Measurements from ENCODE around the gene TRIM56. TPM values are rescaled to one million over a fixed set of nuclear protein-coding genes. Genes with fewer than 3 reads are reported as not detected.

The TRIM56 gene
- 7.1 and 8.1 TPM in 2 replicates for total RNA-seq (2016; rRNA removed; fragmentation: Illumina TruSeq; extraction: Trizol)
- 0.51 and 0.88 TPM in 2 replicates for total RNA-seq (2016; cell fraction: cytosol; rRNA removed; fragmentation: Illumina TruSeq; extraction: Trizol; ENCODE audit: low read depth)
- total RNA-seq (2016; cell fraction: insoluble cytoplasmic fraction; rRNA removed; fragmentation: Illumina TruSeq; extraction: Trizol), result 7.1 and 7.5 TPM in 2 replicates
- 2.1 and 2.7 TPM in 2 replicates for total RNA-seq (2016; cell fraction: membrane; rRNA removed; fragmentation: Illumina TruSeq; extraction: Trizol)
- 5.7 and 8.6 TPM in 2 replicates for total RNA-seq (2016; cell fraction: nucleus; rRNA removed; fragmentation: Illumina TruSeq; extraction: Trizol)
- 3.0 and 3.2 TPM in 2 replicates for polyA plus RNA-seq (2011; rRNA removed)
- 1.3 and 1.8 TPM in 2 replicates for polyA plus RNA-seq (2011; cell fraction: cytosol; rRNA removed)
- polyA plus RNA-seq (2011; cell fraction: nucleus; rRNA removed), result 10.1 and 11.0 TPM in 2 replicates
- 9.5 and 9.7 TPM in 2 replicates for polyA plus RNA-seq (2012)
- 0.27 and 0.32 TPM in 2 replicates for polyA plus RNA-seq (2016; cell fraction: cytosol; fragmentation: Illumina TruSeq; extraction: Trizol; ENCODE audit: low read depth)
- polyA plus RNA-seq (2016; cell fraction: insoluble cytoplasmic fraction; fragmentation: Illumina TruSeq; extraction: Trizol; ENCODE audit: low read depth), result 2.6 and 3.8 TPM in 2 replicates
- 0.63 and 0.71 TPM in 2 replicates for polyA plus RNA-seq (2016; cell fraction: membrane; fragmentation: Illumina TruSeq; extraction: Trizol; ENCODE audit: low read depth)
- 10.0 and 15.0 TPM in 2 replicates for polyA plus RNA-seq (2016; cell fraction: nucleus; fragmentation: Illumina TruSeq; extraction: Trizol; ENCODE audit: insufficient read depth, low read depth)
- 14.7 and 16.6 TPM in 2 replicates for polyA minus RNA-seq (2011; rRNA and poly(A)+ RNA removed; ENCODE audit: low replicate concordance)
- 3.3 and 5.4 TPM in 2 replicates for polyA minus RNA-seq (2011; cell fraction: cytosol; rRNA and poly(A)+ RNA removed)
- 8.6 and 9.3 TPM in 2 replicates for polyA minus RNA-seq (2011; cell fraction: nucleus; rRNA and poly(A)+ RNA removed)
- Bru-seq, nascent RNA, result percentile 82 among the genes with signal in this experiment
- BruChase-seq, experiment 1, labeled RNA remaining after a 6-hour chase, result percentile 88 among the genes with signal in this experiment
- BruChase-seq, experiment 2, labeled RNA remaining after a 2-hour chase, result percentile 88 among the genes with signal in this experiment
- long read RNA-seq, experiment 1, full-length matches to known transcripts, result 2 of 5 reads
- long read RNA-seq, experiment 1, partial matches to known transcripts, result 0 of 5 reads
- long read RNA-seq, experiment 1, other reads (novel, unspliced or antisense), result 3 of 5 reads
- long read RNA-seq, experiment 2, full-length matches to known transcripts, result 1 of 30 reads
- long read RNA-seq, experiment 2, partial matches to known transcripts, result 0 of 30 reads
- long read RNA-seq, experiment 2, other reads (novel, unspliced or antisense), result 29 of 30 reads

- FAIRE-seq (peak; percentile 77), DNase-seq (ENCODE audit: low spot score) (peak; percentile 79), ATAC-seq (peak; percentile 98)
- Histone ChIP-seq H2AFZ (ENCODE audit: low read length) (no peak within 1 kb of the TSS), H4K20me1 (ENCODE audit: insufficient read depth, low read length) (no peaks in the 10 kb centered on the region), H3K36me3 (replicated peaks in 1 of 2; ENCODE audit: control insufficient read depth in 1 of 2, insufficient read depth in 2 of 2, low read length in 2 of 2) (peaks cover 7 to 27% of the 10 kb centered on the region in 2 experiments; a peak in 3 of 5 replicates), H3K4me1 (ENCODE audit: insufficient read depth, low read length) (peaks cover 36% of the 10 kb centered on the region), H3K4me2 (ENCODE audit: low read depth, low read length) (peak within 1 kb of the TSS; percentile 85), H3K79me2 (ENCODE audit: insufficient read depth, low read length) (peaks cover 12% of the 10 kb centered on the region), H3K4me3 (replicated peaks in 1 of 3; ENCODE audit: insufficient read depth in 1 of 3, low read depth in 2 of 3, low read length in 3 of 3) (peak within 1 kb of the TSS; percentile 71 to 93 (median 93)), H3K27ac (ENCODE audit: extremely low read length, insufficient read depth, low read length) (peak within 1 kb of the TSS; percentile 86), H3K27me3 (ENCODE audit: control insufficient read depth in 1 of 2, insufficient read depth in 2 of 2, low read length in 2 of 2) (peaks cover 0 to 2% of the 10 kb centered on the region in 2 experiments; a peak in 1 of 5 replicates), H3K9ac (ENCODE audit: insufficient read depth, low read depth, low read length) (peak within 1 kb of the TSS; percentile 94), H3K9me3 (ENCODE audit: low read length) (no peaks in the 10 kb centered on the region)
- in situ Hi-C loops (cut with HindIII; ENCODE audit: extremely low pct_ligation_motif_present, low pct_unique_long_range_greater_than_20kb), result no loop called here
- intact Hi-C loops (cut with micrococcal nuclease; ENCODE audit: unreplicated experiment), result no loop called here
- CTCF ChIA-PET (ENCODE audit: low intra/inter-chr PET ratio, low total read pairs), result interaction anchor here (0.6 kb wide), 1 partner anchor 53 kb away, joined by 3 read pairs; no protein-coding TSS in a partner anchor
- 1% methylated on average over 22 of the region's 26 CpGs for WGBS (ENCODE audit: low lambda C conversion rate)
- BruUV-seq (replicated peaks), result no TSS peak
- POLR2A ChIA-PET, result interaction anchor here (0.8 to 1.9 kb wide), 11 partner anchors 9 to 380 kb away, joined by 3 to 30 read pairs (median 5); partner anchors contain the start of genes PLOD3, POP7, SERPINE1 and SRRT
- TF ChIP-seq CEBPG (CRISPR knock-in tag; IDR thresholded peaks at IDR 0.05), result peak; percentile 79
- TF ChIP-seq RFXAP (CRISPR knock-in tag; IDR thresholded peaks at IDR 0.05; ENCODE audit: borderline replicate concordance), result no peak; the same call in 1 of the 2 replicates
- TF ChIP-seq ZNF790 (CRISPR knock-in tag; IDR thresholded peaks at IDR 0.05; ENCODE audit: borderline replicate concordance), result no peak
- no peak for TF ChIP-seq ZBTB7A (CRISPR knock-in tag; IDR thresholded peaks at IDR 0.05)
- TF ChIP-seq ZNF543 (CRISPR knock-in tag; IDR thresholded peaks at IDR 0.05), result 0 out of 2 replicates have a peak, but pooled peaks have one; percentile 19
- TF ChIP-seq ZNF512B (CRISPR knock-in tag; IDR thresholded peaks at IDR 0.05; ENCODE audit: borderline replicate concordance), result no peak
- TF ChIP-seq ZNF773 (CRISPR knock-in tag; IDR thresholded peaks at IDR 0.05; ENCODE audit: borderline replicate concordance), result no peak
- TF ChIP-seq MAX (IDR thresholded peaks at IDR 0.05), result no peak
- no peak for TF ChIP-seq IKZF4 (CRISPR knock-in tag; IDR thresholded peaks at IDR 0.05; ENCODE audit: borderline replicate concordance, low read depth, not compliant biosample characterization)
- no peak for TF ChIP-seq NBN (conservative IDR thresholded peaks at IDR 0.05)
Measured at GRCh38 chr7:101085162-101085964, at the start of gene TRIM56. TRIM56 (plus strand) TSS chr7:101085481; CDS start chr7:101087313, 1,832 bp downstream.
